GM10266 (cell line): ENCODE measurements around the gene NAA11.

Experiments
- DNase-seq: peaks from one replicate; pipeline ENCODE4 v3.0.0; 2012; ENCODE audit errors: extremely low spot score
- CTCF ChIP-seq: IDR thresholded peaks from 2 replicates; pipeline ENCODE4 v1.5.1; 2012; ENCODE audit warnings: mild to moderate bottlenecking, low read depth; ENCODE audit not compliant: control insufficient read depth, insufficient read depth; ENCODE audit errors: missing control alignments

Gene NAA11

DNA sequence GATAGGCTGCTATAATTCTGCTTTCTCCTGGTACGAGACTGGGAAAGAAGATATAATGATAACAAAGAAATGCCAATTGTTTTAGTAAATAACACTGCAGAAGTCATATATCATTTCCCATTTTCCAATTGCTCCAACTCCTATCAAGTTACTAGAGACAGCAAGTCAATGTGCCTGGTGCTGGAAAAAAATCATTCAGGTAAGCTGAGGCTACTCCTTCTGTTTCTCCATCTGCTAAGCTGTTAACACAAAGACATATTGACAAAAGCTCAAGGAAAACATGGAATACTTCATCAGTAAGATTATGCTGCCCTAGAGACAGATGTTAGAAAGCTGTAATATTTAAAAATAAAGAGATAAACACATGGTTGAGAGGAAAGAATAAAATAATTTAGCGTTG lies 10.0 kb downstream of the NAA11 start:
- TF ChIP-seq CTCF, result no peak
- no peak for DNase-seq

DNA sequence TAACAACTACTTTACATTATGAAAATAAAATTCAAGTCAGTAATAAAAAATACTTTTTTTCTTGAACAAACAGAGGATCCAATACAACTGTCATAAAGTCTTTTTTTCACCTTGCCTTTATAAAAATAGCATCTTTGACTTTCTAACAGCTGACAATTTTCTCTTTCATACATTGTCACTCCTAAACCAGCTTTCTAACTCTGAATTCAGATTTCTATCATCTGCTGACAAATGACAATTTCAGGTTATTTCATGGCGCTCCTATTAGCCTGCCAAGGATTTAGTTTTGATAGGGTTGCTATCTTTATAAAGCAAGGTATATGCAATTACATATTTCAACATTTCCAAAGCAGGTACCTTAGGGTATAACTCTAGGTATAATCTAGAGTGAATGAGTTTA lies 14.6 kb downstream of the NAA11 start:
- TF ChIP-seq CTCF, result no peak
- DNase-seq, result no peak

DNA sequence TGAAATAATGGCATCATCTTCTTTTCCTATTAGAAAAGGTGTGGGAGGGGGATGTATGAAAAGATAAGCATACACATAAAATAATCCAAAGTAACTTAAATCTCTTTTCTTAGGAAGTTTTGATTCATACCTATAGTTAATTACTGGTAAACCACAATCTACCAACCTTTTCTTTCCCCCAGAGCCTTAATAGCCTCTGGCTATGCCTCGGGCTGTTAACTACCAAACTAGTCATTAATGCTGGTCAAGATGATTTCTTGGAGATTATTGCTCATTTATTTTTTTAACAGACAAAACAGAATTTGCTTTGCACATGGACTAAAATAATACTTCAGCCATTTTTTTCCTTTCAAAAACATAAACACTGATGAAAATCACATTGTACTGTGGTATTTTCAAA lies 16.9 kb downstream of the NAA11 start:
- no peak for TF ChIP-seq CTCF
- DNase-seq, result no peak

DNA sequence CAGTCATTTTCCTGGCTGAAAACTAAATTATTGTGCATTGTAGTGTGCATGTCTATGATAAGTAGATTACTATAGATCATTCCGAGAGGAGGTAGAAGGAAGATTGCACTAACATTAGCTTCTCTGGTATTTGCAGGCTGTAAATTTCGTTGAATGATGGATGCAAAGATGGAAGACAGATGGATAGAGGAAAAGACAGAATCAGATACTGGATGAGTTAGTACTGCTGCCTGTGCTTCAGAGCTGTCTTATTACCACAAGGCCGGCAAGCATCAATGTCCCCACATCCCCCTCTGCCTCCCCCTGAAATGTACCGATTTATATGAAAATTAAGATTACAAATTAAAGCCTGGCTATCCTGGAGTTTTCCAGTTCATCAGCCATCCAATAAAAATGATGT lies 17.7 kb downstream of the NAA11 start:
- TF ChIP-seq CTCF, result no peak
- no peak for DNase-seq

DNA sequence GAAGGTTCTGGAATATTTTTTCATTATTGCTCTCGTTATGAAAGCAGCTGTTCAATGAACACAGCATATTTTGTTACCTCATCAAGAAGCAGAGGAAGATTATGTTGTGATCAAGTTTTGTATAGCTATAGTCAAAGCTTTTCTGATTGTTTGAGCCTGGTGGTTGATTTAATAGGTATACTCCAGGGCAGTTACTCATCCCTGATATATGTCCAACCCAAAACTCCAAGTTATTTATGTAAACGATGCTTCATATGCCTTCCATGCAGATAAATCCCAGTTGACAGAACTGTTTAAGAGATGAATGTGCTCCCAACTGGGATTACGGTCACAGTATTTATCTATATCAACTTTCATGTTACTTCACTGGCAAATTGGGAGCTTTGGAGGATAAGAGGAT lies 19.1 kb downstream of the NAA11 start:
- no peak for DNase-seq
- TF ChIP-seq CTCF, result no peak

DNA sequence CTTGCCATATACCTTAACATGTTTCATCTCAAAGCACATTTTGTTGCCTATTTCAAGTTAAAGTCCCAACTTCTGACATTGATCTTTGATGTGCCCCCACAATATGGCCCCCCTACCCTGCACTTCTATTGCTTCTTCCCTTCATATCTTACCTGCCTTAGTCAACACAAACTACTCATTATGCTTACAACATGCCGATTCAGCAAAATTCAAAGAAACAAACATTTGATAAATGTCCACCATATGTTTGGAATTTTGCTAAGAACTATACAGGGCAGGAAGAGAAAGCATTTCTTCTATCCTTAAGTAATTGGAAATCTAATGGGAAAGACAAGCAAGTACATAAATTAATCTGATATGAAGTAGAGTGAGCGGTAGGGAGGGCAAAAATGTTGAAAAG lies 25.6 kb downstream of the NAA11 start:
- no peak for TF ChIP-seq CTCF
- DNase-seq, result no peak

DNA sequence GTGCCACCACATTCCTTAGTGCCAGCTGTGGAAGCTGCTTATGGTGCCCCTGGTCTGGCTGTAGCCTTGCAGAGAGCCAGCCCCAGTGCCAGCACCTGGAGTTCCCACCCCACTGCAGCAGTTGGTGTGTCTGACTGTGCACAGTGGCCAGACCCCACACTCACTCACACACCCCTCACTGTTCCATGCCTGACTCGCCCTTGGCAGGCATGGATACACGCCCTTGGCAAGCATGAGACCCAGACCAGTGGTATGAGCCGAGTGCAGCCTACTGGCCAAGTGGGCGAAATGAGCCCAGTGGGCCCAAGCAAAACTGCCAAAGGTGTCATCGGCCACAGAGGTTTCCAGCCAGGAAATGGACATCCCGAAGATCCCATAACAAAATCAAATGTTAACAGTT lies 27.4 kb downstream of the NAA11 start:
- no peak for DNase-seq
- no peak for TF ChIP-seq CTCF
